RWPE2 (cell line): ENCODE measurements around the gene CARD9.
A peak's percentile ranks its signal among the peaks of the same experiment; 100 is the strongest.

Experiments used
- ATAC-seq: fragments of 200-7000 bp; cut with Tn5 transposase; 3 replicates; pipeline ENCODE4 v1.9.1; 2021; ENCODE audit warnings: low read depth
- DNase-seq: peaks from one replicate; pipeline ENCODE4 v3.0.0-alpha.2; 2020; ENCODE audit warnings: low spot score
- H3K27ac ChIP-seq: fragments of 450-650 bp; 2 replicates; pipeline ENCODE4 v1.5.1; 2017; ENCODE audit warnings: mild to moderate bottlenecking; ENCODE audit not compliant: poor library complexity, severe bottlenecking
- H3K27me3 ChIP-seq: fragments of 250-450 bp; sonication (Bioruptor Pico); 2 replicates; pipeline ENCODE4 v1.5.1; 2021; ENCODE audit warnings: mild to moderate bottlenecking, moderate library complexity; ENCODE audit not compliant: insufficient read depth, poor library complexity, severe bottlenecking
- H3K36me3 ChIP-seq: fragments of 250-450 bp; sonication (Bioruptor Pico); 2 replicates; pipeline ENCODE4 v1.5.1; 2020; ENCODE audit warnings: low read depth, mild to moderate bottlenecking, moderate library complexity
- H3K4me1 ChIP-seq: fragments of 250-450 bp; sonication (Bioruptor Pico); 2 replicates; pipeline ENCODE4 v1.5.1; 2021; ENCODE audit warnings: mild to moderate bottlenecking, moderate library complexity; ENCODE audit not compliant: insufficient read depth, poor library complexity, severe bottlenecking
- H3K4me3 ChIP-seq: fragments of 250-450 bp; sonication (Bioruptor Pico); 2 replicates; pipeline ENCODE4 v1.5.1; 2021; ENCODE audit warnings: mild to moderate bottlenecking, moderate library complexity; ENCODE audit not compliant: severe bottlenecking
- H3K9me3 ChIP-seq: fragments of 250-450 bp; sonication (Bioruptor Pico); 2 replicates; pipeline ENCODE4 v1.5.1; 2021; ENCODE audit warnings: mild to moderate bottlenecking, moderate library complexity; ENCODE audit not compliant: severe bottlenecking
- TF ChIP-seq, protein P1 (sequence below): fragments of 450-650 bp; IDR thresholded peaks from one replicate; pipeline ENCODE4 v1.5.1; 2017; ENCODE audit warnings: mild to moderate bottlenecking, moderate library complexity; ENCODE audit not compliant: poor library complexity, severe bottlenecking

CARD9 gene

GRCh38 chr9:136377341-136378169 lies 4.1 kb upstream of the CARD9 start:
- Histone ChIP-seq H3K4me1 (no peaks in the 10 kb centered on the region), H3K27me3 (no peaks in the 10 kb centered on the region), H3K4me3 (no peak overlapping the region), H3K9me3 (no peaks in the 10 kb centered on the region), H3K27ac (no peak overlapping the region), H3K36me3 (0 out of 2 replicates have a peak, but pooled peaks cover 11% of the 10 kb centered on the region)
- DNase-seq (no peak), ATAC-seq (no peak)
- TF ChIP-seq, protein P1, sequence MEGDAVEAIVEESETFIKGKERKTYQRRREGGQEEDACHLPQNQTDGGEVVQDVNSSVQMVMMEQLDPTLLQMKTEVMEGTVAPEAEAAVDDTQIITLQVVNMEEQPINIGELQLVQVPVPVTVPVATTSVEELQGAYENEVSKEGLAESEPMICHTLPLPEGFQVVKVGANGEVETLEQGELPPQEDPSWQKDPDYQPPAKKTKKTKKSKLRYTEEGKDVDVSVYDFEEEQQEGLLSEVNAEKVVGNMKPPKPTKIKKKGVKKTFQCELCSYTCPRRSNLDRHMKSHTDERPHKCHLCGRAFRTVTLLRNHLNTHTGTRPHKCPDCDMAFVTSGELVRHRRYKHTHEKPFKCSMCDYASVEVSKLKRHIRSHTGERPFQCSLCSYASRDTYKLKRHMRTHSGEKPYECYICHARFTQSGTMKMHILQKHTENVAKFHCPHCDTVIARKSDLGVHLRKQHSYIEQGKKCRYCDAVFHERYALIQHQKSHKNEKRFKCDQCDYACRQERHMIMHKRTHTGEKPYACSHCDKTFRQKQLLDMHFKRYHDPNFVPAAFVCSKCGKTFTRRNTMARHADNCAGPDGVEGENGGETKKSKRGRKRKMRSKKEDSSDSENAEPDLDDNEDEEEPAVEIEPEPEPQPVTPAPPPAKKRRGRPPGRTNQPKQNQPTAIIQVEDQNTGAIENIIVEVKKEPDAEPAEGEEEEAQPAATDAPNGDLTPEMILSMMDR = no peak

DNA sequence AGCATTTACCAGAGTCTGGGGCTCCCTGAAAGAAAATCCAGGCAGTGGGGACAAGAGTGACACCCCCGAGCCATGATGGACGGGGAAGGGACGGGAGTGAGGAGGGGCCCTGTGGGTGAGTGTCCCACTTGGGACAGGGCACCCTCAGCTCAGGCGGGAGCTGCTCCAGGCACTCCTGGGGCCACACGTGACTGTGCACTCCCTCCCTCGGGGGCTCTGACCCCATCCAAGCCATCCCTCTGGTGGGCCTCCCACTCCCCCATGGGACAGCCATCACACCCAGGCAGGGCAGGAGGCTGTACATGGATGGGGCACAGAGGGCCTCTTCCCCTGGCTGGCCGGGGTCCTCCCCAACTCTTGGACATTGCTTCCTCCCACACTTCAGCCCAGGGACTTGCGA lies 3.0 kb upstream of the CARD9 start:
- DNase-seq = no peak
- TF ChIP-seq, protein P1 = no peak
- no peak overlapping the region for H3K27ac ChIP-seq

GRCh38 chr9:136375096-136375495 lies 1.6 kb upstream of the CARD9 start:
- Histone ChIP-seq H3K9me3 (no peaks in the 10 kb centered on the region), H3K36me3 (no peaks in the 10 kb centered on the region), H3K4me1 (no peaks in the 10 kb centered on the region)

More for the DNA sequence above, 3.0 kb upstream of the CARD9 start:
- no peaks in the 10 kb centered on the region for H3K9me3 ChIP-seq
- no peaks in the 10 kb centered on the region for H3K27me3 ChIP-seq
- no peak overlapping the region for H3K4me3 ChIP-seq
- no peaks in the 10 kb centered on the region for H3K4me1 ChIP-seq
- 0 out of 2 replicates have a peak, but pooled peaks cover 5% of the 10 kb centered on the region for H3K36me3 ChIP-seq
- no peak for ATAC-seq

GRCh38 chr9:136374183-136374575 lies 710 bp upstream of the CARD9 start:
- TF ChIP-seq, protein P1 = no peak
- Histone ChIP-seq H3K4me3 (no peak overlapping the region), H3K27me3 (no peaks in the 10 kb centered on the region), H3K4me1 (no peaks in the 10 kb centered on the region), H3K27ac (no peak overlapping the region), H3K9me3 (no peaks in the 10 kb centered on the region), H3K36me3 (no peaks in the 10 kb centered on the region)
- ATAC-seq (no peak), DNase-seq (no peak)

More at GRCh38 chr9:136375096-136375495, 1.6 kb upstream of the CARD9 start:
- TF ChIP-seq, protein P1 = no peak
- DNase-seq (no peak), ATAC-seq (no peak)
- no peak overlapping the region for H3K27ac ChIP-seq
- H3K4me3 ChIP-seq = no peak overlapping the region
- H3K27me3 ChIP-seq = no peaks in the 10 kb centered on the region

- DNase-seq (no peak), ATAC-seq (peak; percentile 26)
- Histone ChIP-seq H3K36me3 (no peaks in the 10 kb centered on the region), H3K27me3 (no peaks in the 10 kb centered on the region), H3K4me3 (no peak overlapping the region), H3K4me1 (no peaks in the 10 kb centered on the region), H3K9me3 (no peaks in the 10 kb centered on the region), H3K27ac (no peak overlapping the region)
- TF ChIP-seq, protein P1 = peak; percentile 15
Observed at GRCh38 chr9:136372561-136373299, 739 bp downstream of the CARD9 start.
